NOMO-1 treated with DMSO at 0.1 percent for 48 hours (cell line): Measurements from ENCODE around the gene PGAP1.

Experiments used
- DNase-seq: peaks from one replicate; lab custom pipeline; 2025; ENCODE audit not compliant: unreplicated experiment; lab: John Stamatoyannopoulos, UW

Gene PGAP1

DNA sequence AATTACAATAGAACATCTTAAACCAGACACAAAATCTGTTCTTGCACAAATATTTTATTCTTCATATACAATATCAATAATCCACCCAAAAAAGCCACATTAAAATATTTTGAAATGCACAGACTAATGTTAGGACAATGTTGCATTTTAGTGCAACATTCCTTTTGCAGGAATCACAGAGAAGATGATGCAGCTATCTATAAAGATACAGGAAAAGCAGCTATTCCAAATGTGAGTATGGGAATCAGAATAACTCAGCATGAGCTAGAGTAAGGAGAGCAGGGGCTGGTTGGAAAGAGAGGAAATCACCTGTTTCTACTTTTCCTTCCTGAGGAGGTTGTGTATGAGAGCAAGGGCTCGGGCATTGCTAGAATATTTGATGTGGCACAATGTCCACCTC is 122.1 kb downstream of the PGAP1 start:
- no peak for DNase-seq

DNA sequence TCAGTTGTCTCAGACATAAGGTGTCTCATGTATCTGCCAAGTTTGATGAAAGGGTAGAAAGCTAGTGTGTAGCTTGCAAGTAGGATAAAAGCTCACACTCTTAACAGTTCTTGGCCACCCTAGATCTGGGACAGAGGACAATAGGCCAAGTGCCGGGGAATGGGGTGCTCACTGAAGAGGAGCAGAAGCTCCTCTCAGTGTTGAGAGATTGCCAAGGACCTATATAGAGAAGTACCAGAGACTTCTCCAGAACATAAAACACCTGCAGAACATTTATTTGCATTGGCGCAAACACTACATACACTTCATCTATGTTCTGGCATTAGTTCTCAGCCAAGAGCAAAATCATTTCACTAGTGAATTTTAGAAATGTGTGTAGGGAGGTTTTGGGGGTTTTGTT is 124.1 kb downstream of the PGAP1 start:
- DNase-seq, result no peak

DNA sequence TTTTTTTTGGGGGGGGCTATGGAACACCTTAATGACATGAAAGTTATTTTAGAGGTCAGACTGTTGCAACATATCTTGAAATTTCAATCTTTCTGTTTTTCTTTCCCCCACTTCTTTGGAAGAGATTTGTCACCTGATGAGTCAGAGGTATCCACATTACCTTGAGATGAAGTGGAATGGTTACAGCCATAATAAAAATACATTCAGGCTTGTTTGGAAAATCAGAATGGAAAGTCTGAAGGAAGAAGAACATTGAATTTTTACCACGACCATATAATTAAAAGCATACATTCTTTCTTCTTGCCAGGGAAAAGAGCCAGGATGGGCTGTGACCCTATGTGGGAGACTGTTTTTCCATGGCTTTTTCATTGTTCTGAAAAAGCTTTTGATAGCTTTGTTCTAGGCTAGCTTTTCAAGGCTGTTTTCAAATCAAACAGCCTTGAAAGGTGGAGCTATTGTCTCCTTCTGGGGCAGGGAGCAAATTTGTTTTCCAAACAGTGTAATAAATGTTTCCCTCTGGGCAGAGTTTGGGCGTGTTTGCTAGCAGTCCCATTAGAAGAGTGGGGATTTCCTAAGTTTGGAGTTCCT is 124.7 kb downstream of the PGAP1 start:
- no peak for DNase-seq

DNA sequence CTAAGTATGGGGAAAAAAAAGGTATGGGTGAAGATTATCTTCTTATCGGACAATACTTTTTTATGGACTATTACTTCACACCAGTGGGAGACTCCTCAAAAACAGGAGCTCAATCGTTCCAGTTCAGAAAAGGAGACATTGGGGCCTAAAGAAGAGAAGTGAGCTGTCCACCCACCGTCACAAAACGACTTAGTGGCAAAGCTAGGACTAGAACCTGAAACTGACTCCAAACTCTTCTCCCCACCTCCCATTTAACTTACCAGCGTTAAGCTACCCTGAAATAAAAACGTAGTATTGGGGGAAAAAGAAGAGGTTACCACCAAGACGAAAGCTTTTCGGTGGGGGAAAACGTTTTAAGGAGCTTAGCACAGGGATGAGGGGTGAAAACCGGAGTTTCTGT is 127.5 kb downstream of the PGAP1 start:
- DNase-seq, result no peak

DNA sequence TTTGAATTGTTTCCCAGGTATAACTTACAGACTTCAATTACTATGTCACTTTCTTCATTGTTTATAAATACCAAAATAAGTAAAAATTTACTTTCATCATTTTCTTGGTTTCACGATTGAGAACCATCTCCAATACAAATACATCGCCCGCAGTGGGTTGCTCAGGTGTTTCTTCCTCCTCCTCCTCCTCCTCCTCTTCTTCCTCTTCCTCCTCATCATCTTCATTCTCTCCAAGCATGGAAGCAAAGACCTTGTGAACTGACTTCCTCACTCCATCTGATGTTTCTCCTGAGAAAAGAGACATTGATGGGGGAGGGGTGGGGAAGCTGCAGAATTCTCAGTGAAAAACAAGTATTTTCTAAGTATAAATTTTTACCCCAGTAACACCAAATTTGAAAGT is 133.6 kb downstream of the PGAP1 start:
- DNase-seq, result no peak

DNA sequence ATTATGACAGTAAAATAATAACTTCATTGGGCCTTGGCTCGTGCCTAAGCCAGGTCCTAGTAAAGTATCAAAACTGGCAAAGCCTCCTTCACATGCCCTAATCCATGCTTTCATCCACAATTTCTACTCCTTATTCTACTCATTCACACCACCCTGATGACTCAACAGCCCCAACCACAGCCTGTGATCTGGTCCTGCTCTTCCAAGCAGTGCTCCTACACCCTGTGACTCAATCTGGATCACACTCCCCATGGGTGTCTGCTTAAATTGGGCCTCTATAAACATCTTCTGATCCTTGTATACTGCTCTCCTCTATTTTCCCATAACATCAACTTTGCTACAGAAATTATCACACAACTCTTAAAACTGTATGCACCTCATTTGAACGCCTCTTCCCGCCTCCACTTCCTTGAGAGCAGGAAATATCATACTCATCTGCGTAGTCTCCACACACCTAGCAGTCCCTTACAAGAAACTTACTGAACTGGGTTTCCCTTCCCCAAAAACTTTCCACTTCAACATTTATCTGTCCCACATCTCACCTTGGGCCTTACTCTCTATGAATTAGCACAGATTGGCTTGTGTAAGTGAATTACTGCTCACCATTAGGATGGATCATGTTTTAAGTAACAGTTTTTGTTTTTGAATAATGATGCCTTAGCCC is 142.9 kb downstream of the PGAP1 start:
- no peak for DNase-seq
